Mesothelial cell of epicardium (in vitro differentiated cells): Measurements from ENCODE around the gene CRACDL. TPM values are rescaled to one million over a fixed set of nuclear protein-coding genes. Genes with fewer than 3 reads are reported as not detected.
A peak's percentile ranks its signal among the peaks of the same experiment; 100 is the strongest.

Source experiments
- DNase-seq, 2 experiments: peaks; one replicate each; pipeline ENCODE4 v3.0.0; 2021; ENCODE audit warnings: low spot score in 2 of 2; ENCODE audit not compliant: unreplicated experiment in 2 of 2
- H3K27ac Mint-ChIP-seq: 2 replicates; pipeline ENCODE4 v1.8.0; 2021; ENCODE audit warnings: mixed read lengths
- H3K27me3 Mint-ChIP-seq: 2 replicates; pipeline ENCODE4 v1.8.0; 2021; ENCODE audit warnings: low read depth, mixed read lengths
- H3K36me3 Mint-ChIP-seq: 2 replicates; pipeline ENCODE4 v1.8.0; 2021; ENCODE audit warnings: mixed read lengths
- H3K4me1 Mint-ChIP-seq: 2 replicates; pipeline ENCODE4 v1.8.0; 2021; ENCODE audit warnings: mixed read lengths
- H3K4me3 Mint-ChIP-seq: 2 replicates; pipeline ENCODE4 v1.8.0; 2021; ENCODE audit warnings: mild to moderate bottlenecking, moderate library complexity, mixed read lengths
- H3K9me3 Mint-ChIP-seq: 2 replicates; pipeline ENCODE4 v1.8.0; 2021; ENCODE audit warnings: mixed read lengths
- total RNA-seq: library from RNA; stranded (reverse); gene quantifications from 3 replicates; pipeline ENCODE4 v1.2.1, GENCODE V29; 2021
- TF ChIP-seq, protein P1 (sequence below): fragments of 200-600 bp; sonication (generic); IDR thresholded peaks from one replicate; pipeline ENCODE4 v1.5.0; 2021; ENCODE audit warnings: antibody characterized with exemption; ENCODE audit not compliant: unreplicated experiment

CRACDL gene
- total RNA-seq, 1 donor from 2014 or later: 1.7 TPM

DNA sequence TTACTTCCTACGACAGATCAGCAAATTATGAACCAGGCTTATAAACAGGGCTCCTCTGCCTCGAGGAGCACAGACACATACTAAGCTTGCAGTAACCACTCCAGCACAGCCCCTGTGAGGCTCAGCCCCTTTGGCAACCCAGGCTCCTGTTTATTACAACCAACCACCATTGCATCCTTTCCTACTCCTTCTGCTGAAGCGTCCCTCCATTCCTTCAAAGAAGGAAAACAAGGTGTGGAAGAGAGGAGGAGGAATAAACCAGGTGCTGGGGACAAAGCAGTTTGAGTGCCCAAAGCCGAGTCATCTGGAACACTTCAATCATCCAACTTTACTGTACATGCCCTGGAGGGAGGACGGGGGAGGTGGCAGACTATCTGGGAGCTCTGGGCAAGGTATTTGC is 117.9 kb downstream of the CRACDL start:
- TF ChIP-seq, protein P1, sequence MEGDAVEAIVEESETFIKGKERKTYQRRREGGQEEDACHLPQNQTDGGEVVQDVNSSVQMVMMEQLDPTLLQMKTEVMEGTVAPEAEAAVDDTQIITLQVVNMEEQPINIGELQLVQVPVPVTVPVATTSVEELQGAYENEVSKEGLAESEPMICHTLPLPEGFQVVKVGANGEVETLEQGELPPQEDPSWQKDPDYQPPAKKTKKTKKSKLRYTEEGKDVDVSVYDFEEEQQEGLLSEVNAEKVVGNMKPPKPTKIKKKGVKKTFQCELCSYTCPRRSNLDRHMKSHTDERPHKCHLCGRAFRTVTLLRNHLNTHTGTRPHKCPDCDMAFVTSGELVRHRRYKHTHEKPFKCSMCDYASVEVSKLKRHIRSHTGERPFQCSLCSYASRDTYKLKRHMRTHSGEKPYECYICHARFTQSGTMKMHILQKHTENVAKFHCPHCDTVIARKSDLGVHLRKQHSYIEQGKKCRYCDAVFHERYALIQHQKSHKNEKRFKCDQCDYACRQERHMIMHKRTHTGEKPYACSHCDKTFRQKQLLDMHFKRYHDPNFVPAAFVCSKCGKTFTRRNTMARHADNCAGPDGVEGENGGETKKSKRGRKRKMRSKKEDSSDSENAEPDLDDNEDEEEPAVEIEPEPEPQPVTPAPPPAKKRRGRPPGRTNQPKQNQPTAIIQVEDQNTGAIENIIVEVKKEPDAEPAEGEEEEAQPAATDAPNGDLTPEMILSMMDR: no peak
- H3K27ac Mint-ChIP-seq: no peak overlapping the region

DNA sequence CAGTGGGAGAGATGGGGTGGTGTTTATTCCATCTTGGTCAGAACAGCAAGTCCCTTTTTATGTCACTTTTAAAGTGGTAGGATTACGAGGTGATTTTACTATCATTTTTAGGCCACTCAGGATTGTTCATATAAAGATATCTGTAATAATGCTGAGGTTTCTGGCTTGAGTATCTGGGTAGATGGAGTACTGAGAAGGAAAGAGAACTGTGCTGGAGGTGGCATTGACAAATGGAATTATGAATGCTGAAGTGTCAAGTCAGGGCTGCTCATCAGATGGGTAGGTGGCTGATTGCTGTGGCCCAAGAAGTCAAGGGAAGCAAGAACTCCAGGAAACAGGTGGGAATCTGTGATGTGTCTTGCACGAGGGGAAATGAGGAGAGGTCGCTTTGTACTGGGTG is 119.7 kb downstream of the CRACDL start:
- H3K27ac Mint-ChIP-seq: no peak overlapping the region
- peaks cover 21% of the 10 kb centered on the region for H3K4me1 Mint-ChIP-seq
- DNase-seq: no peak
- H3K4me3 Mint-ChIP-seq: no peak overlapping the region
- TF ChIP-seq, protein P1: no peak
- peaks cover 17% of the 10 kb centered on the region for H3K27me3 Mint-ChIP-seq
- peaks cover 4% of the 10 kb centered on the region for H3K9me3 Mint-ChIP-seq
- no peaks in the 10 kb centered on the region for H3K36me3 Mint-ChIP-seq

More for the DNA sequence above, 117.9 kb downstream of the CRACDL start:
- Mint-ChIP-seq H3K4me1 (peaks cover 17% of the 10 kb centered on the region), H3K4me3 (no peak overlapping the region), H3K27me3 (peaks cover 18% of the 10 kb centered on the region), H3K9me3 (peaks cover 4% of the 10 kb centered on the region), H3K36me3 (no peaks in the 10 kb centered on the region)
- DNase-seq: no peak

DNA sequence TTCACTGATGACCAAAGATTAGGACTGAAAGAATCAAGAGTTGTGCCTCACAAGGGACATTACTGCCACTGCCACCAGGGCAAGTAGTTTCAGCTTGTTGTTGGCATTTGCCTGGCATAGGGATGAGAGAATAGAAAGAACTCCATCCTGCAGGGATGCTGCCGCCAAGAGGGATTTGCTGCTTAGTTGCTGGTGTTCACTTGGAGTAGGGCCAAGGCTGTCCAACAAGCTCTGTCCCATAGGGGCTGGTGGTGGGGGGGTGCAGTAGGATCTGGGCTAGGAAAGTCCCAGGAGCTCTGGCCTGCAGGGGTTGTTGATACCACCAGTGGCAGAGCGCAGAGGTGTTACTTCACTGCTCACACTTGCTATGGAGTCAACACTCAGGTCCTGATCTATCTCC is 120.2 kb downstream of the CRACDL start:
- Mint-ChIP-seq H3K4me1 (peaks cover 23% of the 10 kb centered on the region), H3K27me3 (peaks cover 14% of the 10 kb centered on the region), H3K9me3 (peaks cover 4% of the 10 kb centered on the region), H3K4me3 (no peak overlapping the region), H3K27ac (no peak overlapping the region), H3K36me3 (no peaks in the 10 kb centered on the region)
- TF ChIP-seq, protein P1: no peak
- DNase-seq: no peak

DNA sequence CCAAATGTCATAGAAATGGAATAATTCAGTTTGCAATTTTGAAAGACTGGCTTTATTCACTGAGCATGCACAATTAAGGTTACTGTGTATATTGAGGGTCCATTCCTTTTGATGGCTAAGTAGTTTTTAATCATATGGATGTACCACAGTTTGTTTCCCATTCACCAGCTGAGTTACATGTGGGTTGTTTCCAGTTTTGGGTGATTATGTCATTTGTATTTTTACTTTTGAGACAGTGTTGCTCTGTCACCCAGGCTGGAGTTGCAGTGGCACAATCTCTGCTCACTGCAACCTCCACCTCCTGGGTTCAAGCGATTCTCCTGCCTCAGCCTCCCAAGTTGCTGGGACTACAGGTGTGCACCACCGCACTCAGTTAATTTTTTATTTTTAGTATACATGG is 124.3 kb downstream of the CRACDL start:
- Mint-ChIP-seq H3K36me3 (no peaks in the 10 kb centered on the region), H3K27me3 (peaks cover 14% of the 10 kb centered on the region), H3K4me1 (peaks cover 17% of the 10 kb centered on the region), H3K27ac (no peak overlapping the region), H3K4me3 (no peak overlapping the region), H3K9me3 (peaks cover 4% of the 10 kb centered on the region)
- TF ChIP-seq, protein P1: no peak
- DNase-seq: no peak

DNA sequence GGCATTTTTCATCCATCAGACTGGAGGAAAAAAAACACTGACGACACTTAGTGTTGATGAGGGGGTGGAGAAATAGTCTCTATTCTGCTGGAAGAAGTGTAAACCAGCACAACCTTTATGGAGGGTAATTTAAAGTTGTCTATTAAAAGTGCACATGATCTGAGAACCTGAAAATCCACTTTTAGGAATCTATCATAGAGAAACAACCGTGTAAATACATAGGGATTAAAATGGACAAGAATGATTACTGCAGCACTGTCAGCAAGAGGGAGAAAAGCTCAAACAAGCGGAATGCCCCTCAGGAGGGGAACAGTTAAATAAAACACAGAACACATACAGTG is 125.5 kb downstream of the CRACDL start:
- peak overlapping the region; percentile 27 for H3K27ac Mint-ChIP-seq

More for the DNA sequence above, 125.5 kb downstream of the CRACDL start:
- no peaks in the 10 kb centered on the region for H3K36me3 Mint-ChIP-seq
- peaks cover 24% of the 10 kb centered on the region for H3K4me1 Mint-ChIP-seq
- no peak for DNase-seq
- H3K9me3 Mint-ChIP-seq: peaks cover 4% of the 10 kb centered on the region
- H3K4me3 Mint-ChIP-seq: peak overlapping the region; percentile 7
- peaks cover 10% of the 10 kb centered on the region for H3K27me3 Mint-ChIP-seq
- TF ChIP-seq, protein P1: no peak
